Esophagus squamous epithelium (tissue), 5 donors: ENCODE results near the gene TAB3. TPM values are rescaled to one million over a fixed set of nuclear protein-coding genes. Genes with fewer than 3 reads are reported as not detected.

Source experiments
- DNase-seq: peaks from one replicate; lab custom pipeline; 2025; lab: John Stamatoyannopoulos, UW
- H3K27ac ChIP-seq, 4 donors: fragments of 200-600 bp; sonication (generic); one replicate each; pipeline ENCODE4 v1.5.1; 2016 to 2019; ENCODE audit warnings: mild to moderate bottlenecking in 1 of 4
- H3K27me3 ChIP-seq, 4 donors: fragments of 200-600 bp; sonication (generic); 1 replicate in 3 of 4; 2 replicates in 1 of 4; pipeline versions ENCODE4 v1.5.1 to v1.6.0; 2017 to 2021; ENCODE audit warnings: antibody characterized with exemption in 1 of 4
- H3K36me3 ChIP-seq, 3 donors: fragments of 200-600 bp; sonication (generic); one replicate each; pipeline ENCODE4 v1.5.1; 2016 to 2019
- H3K4me1 ChIP-seq, 3 donors: fragments of 200-600 bp; sonication (generic); one replicate each; pipeline ENCODE4 v1.5.1; 2017 to 2019
- H3K4me3 ChIP-seq, 4 donors: fragments of 200-600 bp; sonication (generic); 1 replicate in 3 of 4; 2 replicates in 1 of 4; pipeline ENCODE4 v1.5.1; 2016 to 2019; ENCODE audit warnings: mild to moderate bottlenecking in 2 of 4, moderate library complexity in 1 of 4
- H3K9me3 ChIP-seq, 3 donors: fragments of 200-600 bp; sonication (generic); one replicate each; pipeline ENCODE4 v1.5.1; 2016 to 2019
- CTCF ChIP-seq, 6 experiments: fragments of 450-650 bp in 4 of 6; fragments of 200-600 bp in 2 of 6; sonication (generic) in 2 of 6; IDR thresholded peaks; one replicate each; pipeline ENCODE4 v1.5.1; 2016 to 2019; ENCODE audit warnings: antibody characterized with exemption in 6 of 6, mild to moderate bottlenecking in 4 of 6, moderate library complexity in 4 of 6
- POLR2A ChIP-seq, 4 donors: fragments of 450-650 bp; IDR thresholded peaks; one replicate each; pipeline ENCODE4 v1.6.1; 2017; ENCODE audit warnings: antibody characterized with exemption in 4 of 4, mild to moderate bottlenecking in 4 of 4, moderate library complexity in 3 of 4
- WGBS, 2 donors: methylation state at CpG; one replicate each; pipeline ENCODE4 v1.1.5; 2018; 5-methylcytosine and 5-hydroxymethylcytosine counted together
- intact Hi-C: fragments of 100-400 bp; cut with DNase I; formaldehyde crosslinking; loops from one replicate; pipeline ENCODE4 v1.15.0; 2022
- total RNA-seq, 4 donors: library from RNA; depleted of rRNA; stranded (reverse); fragments of >200 nt; gene quantifications; one replicate each; pipeline ENCODE4 v1.1.0, GENCODE V29; 2016
- donor health status: DM: yes; HTN: yes; CAD: no.

Gene TAB3
- total RNA-seq, 4 donors from 2014 or later: 33.1 to 48.1 (median 35.8) TPM

GRCh38 chrX:30795981-30796958 is 92.8 kb downstream of the TAB3 start:
- Histone ChIP-seq H3K27ac (no peak overlapping the region), H3K27me3 (no peaks in the 10 kb centered on the region), H3K9me3 (no peaks in the 10 kb centered on the region), H3K36me3 (no peaks in the 10 kb centered on the region), H3K4me3 (no peak overlapping the region), H3K4me1 (no peaks in the 10 kb centered on the region)
- TF ChIP-seq CTCF (IDR thresholded peaks at IDR 0.05): no peak
- TF ChIP-seq POLR2A (IDR thresholded peaks at IDR 0.05): no peak
- intact Hi-C loops: no loop called here
- no peak for DNase-seq
- WGBS, 2 donors: 67 to 72% methylated on average over 6 of the region's 6 CpGs

GRCh38 chrX:30794497-30794896 is 94.6 kb downstream of the TAB3 start:
- intact Hi-C loops: no loop called here
- H3K27me3 ChIP-seq: no peaks in the 10 kb centered on the region
- TF ChIP-seq POLR2A (IDR thresholded peaks at IDR 0.05) (no peak), CTCF (IDR thresholded peaks at IDR 0.05) (no peak)
- H3K36me3 ChIP-seq: no peaks in the 10 kb centered on the region
- no peak overlapping the region for H3K27ac ChIP-seq
- no peaks in the 10 kb centered on the region for H3K4me1 ChIP-seq
- WGBS, 2 donors: 80 to 100% methylated on average over 2 of the region's 2 CpGs
- H3K9me3 ChIP-seq: no peaks in the 10 kb centered on the region
- DNase-seq: no peak
- no peak overlapping the region for H3K4me3 ChIP-seq

- Histone ChIP-seq H3K4me3 (no peak overlapping the region), H3K36me3 (no peaks in the 10 kb centered on the region), H3K27me3 (no peaks in the 10 kb centered on the region), H3K9me3 (no peaks in the 10 kb centered on the region), H3K4me1 (no peaks in the 10 kb centered on the region), H3K27ac (no peak overlapping the region)
- WGBS, 2 donors: 95 to 100% methylated on average over 1 of the region's 1 CpG
- intact Hi-C loops: no loop called here
- no peak for TF ChIP-seq POLR2A (IDR thresholded peaks at IDR 0.05)
- no peak for TF ChIP-seq CTCF (IDR thresholded peaks at IDR 0.05)
- DNase-seq: no peak
Measured at GRCh38 chrX:30793767-30794103, 95.3 kb downstream of the TAB3 start.

- Histone ChIP-seq H3K9me3 (no peaks in the 10 kb centered on the region), H3K4me1 (no peaks in the 10 kb centered on the region), H3K4me3 (no peak overlapping the region), H3K27me3 (no peaks in the 10 kb centered on the region), H3K27ac (no peak overlapping the region), H3K36me3 (no peaks in the 10 kb centered on the region)
- 49 to 69% methylated on average over 3 of the region's 3 CpGs for WGBS, 2 donors
- no peak for TF ChIP-seq CTCF (IDR thresholded peaks at IDR 0.05)
- no peak for TF ChIP-seq POLR2A (IDR thresholded peaks at IDR 0.05)
- intact Hi-C loops: no loop called here
- no peak for DNase-seq
Measured at GRCh38 chrX:30793075-30793766, 95.8 kb downstream of the TAB3 start.
